GM21423 (cell line): ENCODE results near the gene ZDHHC1.

Source experiments
- ATAC-seq: cut with Tn5 transposase; IDR thresholded peaks from one replicate; pipeline ENCODE4 v1.9.1; 2021; ENCODE audit warnings: mild to moderate bottlenecking, moderate library complexity; ENCODE audit not compliant: unreplicated experiment

Gene ZDHHC1

GRCh38 chr16:67415872-67416793 is at the start of gene ZDHHC1:
TSS of gene ZDHHC1 (minus strand) at chr16:67416477. CDS start at chr16:67407775, 8,702 bp downstream.
- peak; percentile 58 for ATAC-seq

GRCh38 chr16:67464565-67464964 is 48.3 kb upstream of the ZDHHC1 start:
- ATAC-seq, result no peak

- no peak for ATAC-seq
These were observed 47.4 kb upstream of the ZDHHC1 start for GRCh38 chr16:67463691-67464090.

- ATAC-seq, result no peak
These were observed 46.8 kb upstream of the ZDHHC1 start for GRCh38 chr16:67463059-67463458.

GRCh38 chr16:67462279-67462655 is 46.0 kb upstream of the ZDHHC1 start:
- ATAC-seq, result no peak

GRCh38 chr16:67461600-67462278 is 45.5 kb upstream of the ZDHHC1 start:
- ATAC-seq, result no peak

GRCh38 chr16:67460961-67461360 is 44.7 kb upstream of the ZDHHC1 start:
- ATAC-seq, result no peak

GRCh38 chr16:67460168-67460567 is 43.9 kb upstream of the ZDHHC1 start:
- no peak for ATAC-seq

GRCh38 chr16:67459861-67460150 is 43.5 kb upstream of the ZDHHC1 start:
- ATAC-seq, result no peak

GRCh38 chr16:67459066-67459860 is 43.0 kb upstream of the ZDHHC1 start:
- ATAC-seq, result no peak

- ATAC-seq, result no peak
These were observed 41.9 kb upstream of the ZDHHC1 start for GRCh38 chr16:67458121-67458641.

- ATAC-seq, result no peak
These were observed 41.3 kb upstream of the ZDHHC1 start for GRCh38 chr16:67457611-67458010.

- no peak for ATAC-seq
These were observed 40.3 kb upstream of the ZDHHC1 start for GRCh38 chr16:67456391-67457081.

- no peak for ATAC-seq
These were observed 38.6 kb upstream of the ZDHHC1 start for GRCh38 chr16:67454852-67455251.

GRCh38 chr16:67454104-67454503 is 37.8 kb upstream of the ZDHHC1 start:
- no peak for ATAC-seq

GRCh38 chr16:67451704-67452435 is 35.6 kb upstream of the ZDHHC1 start:
- no peak for ATAC-seq

- ATAC-seq, result no peak
These were observed 34.9 kb upstream of the ZDHHC1 start for GRCh38 chr16:67451061-67451703.

- no peak for ATAC-seq
These were observed 33.5 kb upstream of the ZDHHC1 start for GRCh38 chr16:67449739-67450138.

- no peak for ATAC-seq
These were observed 33.1 kb upstream of the ZDHHC1 start for GRCh38 chr16:67449336-67449735.

GRCh38 chr16:67448580-67448979 is 32.3 kb upstream of the ZDHHC1 start:
- ATAC-seq, result no peak
